Activated CD4-positive, alpha-beta T cell treated with anti-CD3 and anti-CD28 coated beads, Interleukin-2, amount 10 ng/mL, durations not matched to agents 24 days and 14 days (primary cell): ENCODE data around the gene KRTAP19-1. TPM values are rescaled to one million over a fixed set of nuclear protein-coding genes. Genes with fewer than 3 reads are reported as not detected.
"Not testable (repeated sequence)": the region's sequence is repeated elsewhere in the genome, so short reads cannot be mapped to it uniquely, and the experiment has no call there.

Source experiments
- DNase-seq: peaks from one replicate; pipeline ENCODE4 v3.0.0; 2022
- H3K27ac Mint-ChIP-seq: one replicate; pipeline ENCODE4 v1.8.0; 2022; ENCODE audit warnings: mild to moderate bottlenecking, mixed read lengths
- H3K27me3 Mint-ChIP-seq: one replicate; pipeline ENCODE4 v1.8.0; 2022; ENCODE audit warnings: mixed read lengths
- H3K36me3 Mint-ChIP-seq: one replicate; pipeline ENCODE4 v1.8.0; 2022; ENCODE audit warnings: low read depth, mild to moderate bottlenecking, mixed read lengths
- H3K4me1 Mint-ChIP-seq: one replicate; pipeline ENCODE4 v1.8.0; 2021; ENCODE audit warnings: mixed read lengths
- H3K4me3 Mint-ChIP-seq: one replicate; pipeline ENCODE4 v1.8.0; 2022; ENCODE audit warnings: mild to moderate bottlenecking, moderate library complexity, mixed read lengths
- H3K9me3 Mint-ChIP-seq: one replicate; pipeline ENCODE4 v1.8.0; 2021; ENCODE audit warnings: mixed read lengths
- intact Hi-C: fragments of 100-400 bp; cut with micrococcal nuclease; formaldehyde crosslinking; loops from one replicate; pipeline ENCODE4 v1.15.1; 2023
- total RNA-seq: library from RNA; stranded (reverse); gene quantifications from 2 replicates; pipeline ENCODE4 v1.2.3, GENCODE V29; 2022

Gene KRTAP19-1
- not detected in 2 replicates for total RNA-seq

GRCh38 chr21:30480145-30480544 lies at the start of gene KRTAP19-1:
KRTAP19-1 (minus strand) TSS chr21:30480367; CDS start chr21:30480317, 50 bp downstream.
- intact Hi-C loops: no loop called here
- Mint-ChIP-seq H3K4me3 (no peak within 1 kb of the TSS), H3K27me3 (no peaks in the 10 kb centered on the region), H3K36me3 (no peaks in the 10 kb centered on the region), H3K9me3 (peaks cover under 1% of the 10 kb centered on the region), H3K4me1 (no peaks in the 10 kb centered on the region), H3K27ac (no peak within 1 kb of the TSS)
- DNase-seq: no peak

- H3K9me3 Mint-ChIP-seq: no peaks in the 10 kb centered on the region
- H3K27ac Mint-ChIP-seq: no peak overlapping the region
- H3K4me1 Mint-ChIP-seq: no peaks in the 10 kb centered on the region
- H3K27me3 Mint-ChIP-seq: no peaks in the 10 kb centered on the region
- H3K36me3 Mint-ChIP-seq: no peaks in the 10 kb centered on the region
- no peak for DNase-seq
- intact Hi-C loops: no loop called here
- no peak overlapping the region for H3K4me3 Mint-ChIP-seq
Observed at GRCh38 chr21:30518876-30519275, 38.7 kb upstream of the KRTAP19-1 start.

- H3K4me3 Mint-ChIP-seq: no peak overlapping the region
- no peaks in the 10 kb centered on the region for H3K9me3 Mint-ChIP-seq
- H3K36me3 Mint-ChIP-seq: no peaks in the 10 kb centered on the region
- H3K4me1 Mint-ChIP-seq: no peaks in the 10 kb centered on the region
- no peak for DNase-seq
- intact Hi-C loops: no loop called here
- no peak overlapping the region for H3K27ac Mint-ChIP-seq
- no peaks in the 10 kb centered on the region for H3K27me3 Mint-ChIP-seq
Observed at GRCh38 chr21:30515681-30516080, 35.5 kb upstream of the KRTAP19-1 start.

- DNase-seq: peak; percentile 58
- H3K36me3 Mint-ChIP-seq, H3K4me3 Mint-ChIP-seq, H3K27me3 Mint-ChIP-seq, H3K9me3 Mint-ChIP-seq, H3K27ac Mint-ChIP-seq, H3K4me1 Mint-ChIP-seq: not testable (repeated sequence)
- intact Hi-C loops: loop anchor here (1.0 to 5.0 kb wide), 2 partner anchors 228 to 582 kb away; no protein-coding TSS in a partner anchor
Observed at GRCh38 chr21:30505621-30506205, 25.5 kb upstream of the KRTAP19-1 start.

DNA sequence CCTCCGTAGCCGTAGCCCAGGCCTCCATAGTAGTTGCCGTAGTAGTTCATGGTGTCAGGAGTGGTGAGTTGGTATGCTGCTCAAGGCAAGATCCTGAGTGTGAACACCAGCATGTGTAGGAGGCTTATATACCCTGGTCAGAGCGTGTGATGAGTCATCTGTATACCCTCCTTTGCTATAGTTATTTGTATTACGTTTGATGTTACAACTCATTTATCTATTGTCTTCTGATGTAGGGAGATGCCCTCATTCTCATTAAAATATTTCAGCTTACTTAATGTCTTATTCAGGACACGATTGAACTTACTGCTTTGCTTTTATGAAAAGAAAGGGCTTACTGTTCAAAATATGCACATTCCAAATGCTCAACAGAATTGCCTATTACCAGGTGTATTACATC lies 21.9 kb upstream of the KRTAP19-1 start, which contains the start of gene KRTAP19-5:
KRTAP19-5 (minus strand) TSS at position 101 of the 400 bp plus-strand sequence; CDS start at position 50, 51 bp downstream.
- no peak within 1 kb of the TSS for H3K27ac Mint-ChIP-seq
- DNase-seq: no peak
- no peak within 1 kb of the TSS for H3K4me3 Mint-ChIP-seq
- intact Hi-C loops: no loop called here
- H3K9me3 Mint-ChIP-seq: no peaks in the 10 kb centered on the region
- no peaks in the 10 kb centered on the region for H3K27me3 Mint-ChIP-seq
- H3K4me1 Mint-ChIP-seq: no peaks in the 10 kb centered on the region
- no peaks in the 10 kb centered on the region for H3K36me3 Mint-ChIP-seq

DNA sequence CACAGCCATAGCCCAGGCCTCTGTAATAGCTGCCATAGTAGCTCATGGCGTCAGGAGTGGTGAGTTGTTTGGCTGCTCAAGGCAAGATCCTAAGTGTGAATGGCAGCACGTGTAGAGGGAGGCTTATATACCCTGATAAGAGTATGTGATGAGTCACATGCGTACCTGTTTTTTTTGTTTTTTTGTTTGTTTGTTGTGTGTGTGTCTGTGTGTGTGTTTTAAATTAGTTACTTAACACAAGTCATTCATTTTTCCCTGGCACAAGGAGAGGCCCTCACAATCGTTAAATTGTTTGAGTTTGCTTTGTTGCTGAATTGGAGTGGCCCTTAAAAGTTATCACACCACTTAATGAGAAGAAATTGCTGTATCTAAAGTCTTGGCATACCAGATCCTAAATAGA lies 16.9 kb upstream of the KRTAP19-1 start, which contains the start of gene KRTAP19-4:
KRTAP19-4 (minus strand) TSS at position 101 of the 400 bp plus-strand sequence; CDS start at position 46, 55 bp downstream.
- Mint-ChIP-seq H3K36me3 (no peaks in the 10 kb centered on the region), H3K27me3 (no peaks in the 10 kb centered on the region)

DNA sequence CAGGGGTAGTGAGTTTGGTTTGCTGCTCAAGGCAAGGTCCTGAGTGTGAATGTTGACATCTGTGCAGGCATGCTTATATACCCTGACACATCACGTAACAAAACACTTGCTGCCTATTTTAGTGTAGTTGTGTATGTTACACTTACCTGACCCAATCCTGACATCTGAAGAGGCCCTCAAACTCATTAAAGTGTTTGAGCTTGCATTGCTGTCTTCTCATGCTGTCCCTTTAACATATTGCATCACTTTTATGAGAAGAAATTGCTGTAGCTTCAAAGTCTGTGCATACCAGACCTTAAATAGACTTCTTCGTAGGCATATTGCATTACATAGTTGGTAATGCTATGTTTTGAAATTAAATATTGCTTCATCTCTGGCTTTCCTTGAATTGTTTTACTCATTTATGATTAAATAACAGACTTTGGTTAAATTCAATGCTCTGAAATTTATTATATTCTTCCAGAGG lies 11.8 kb upstream of the KRTAP19-1 start, which contains the start of gene KRTAP19-3:
KRTAP19-3 (minus strand) TSS at position 51 of the 466 bp plus-strand sequence. CDS start 56 bp downstream, outside the sequence.
- Mint-ChIP-seq H3K4me1 (no peaks in the 10 kb centered on the region), H3K9me3 (peaks cover 6% of the 10 kb centered on the region), H3K36me3 (no peaks in the 10 kb centered on the region), H3K27me3 (no peaks in the 10 kb centered on the region), H3K4me3 (no peak within 1 kb of the TSS), H3K27ac (no peak within 1 kb of the TSS)
- no peak for DNase-seq
- intact Hi-C loops: no loop called here

More for the DNA sequence above, 16.9 kb upstream of the KRTAP19-1 start, which contains the start of gene KRTAP19-4:
- Mint-ChIP-seq H3K27ac (no peak within 1 kb of the TSS), H3K4me1 (no peaks in the 10 kb centered on the region), H3K4me3 (no peak within 1 kb of the TSS), H3K9me3 (no peaks in the 10 kb centered on the region)
- no peak for DNase-seq
- intact Hi-C loops: no loop called here

DNA sequence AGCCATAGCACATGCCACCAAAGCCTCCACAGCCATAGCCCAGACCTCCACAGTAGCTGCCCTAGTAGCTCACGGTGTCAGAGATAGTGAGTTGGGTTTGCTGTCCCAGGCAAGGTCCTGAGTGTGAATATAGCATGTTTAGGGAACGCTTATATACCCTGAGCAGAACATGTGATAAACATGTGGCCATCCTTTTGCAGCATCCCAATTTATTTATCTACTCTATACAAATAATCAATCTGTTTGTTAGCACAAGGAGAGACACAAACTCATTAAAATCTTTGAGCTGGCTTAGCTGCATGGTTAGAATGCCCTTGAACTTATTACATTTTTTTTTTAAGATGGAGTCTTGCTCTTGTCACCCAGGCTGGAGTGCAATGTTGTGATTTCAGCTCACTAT lies 7.2 kb upstream of the KRTAP19-1 start, which contains the start of gene KRTAP19-2:
KRTAP19-2 (minus strand) TSS at position 101 of the 400 bp plus-strand sequence; CDS start at position 13, 88 bp downstream.
- no peaks in the 10 kb centered on the region for H3K27me3 Mint-ChIP-seq
- DNase-seq: no peak
- no peak within 1 kb of the TSS for H3K4me3 Mint-ChIP-seq
- intact Hi-C loops: no loop called here
- H3K4me1 Mint-ChIP-seq: no peaks in the 10 kb centered on the region
- H3K36me3 Mint-ChIP-seq: no peaks in the 10 kb centered on the region
- H3K27ac Mint-ChIP-seq: no peak within 1 kb of the TSS
- H3K9me3 Mint-ChIP-seq: peaks cover 15% of the 10 kb centered on the region

- no peak overlapping the region for H3K27ac Mint-ChIP-seq
- no peak for DNase-seq
- peaks cover 15% of the 10 kb centered on the region for H3K9me3 Mint-ChIP-seq
- H3K4me3 Mint-ChIP-seq: no peak overlapping the region
- no peaks in the 10 kb centered on the region for H3K36me3 Mint-ChIP-seq
- no peaks in the 10 kb centered on the region for H3K4me1 Mint-ChIP-seq
- intact Hi-C loops: no loop called here
- H3K27me3 Mint-ChIP-seq: no peaks in the 10 kb centered on the region
Observed at GRCh38 chr21:30486180-30486579, 6.0 kb upstream of the KRTAP19-1 start.

DNA sequence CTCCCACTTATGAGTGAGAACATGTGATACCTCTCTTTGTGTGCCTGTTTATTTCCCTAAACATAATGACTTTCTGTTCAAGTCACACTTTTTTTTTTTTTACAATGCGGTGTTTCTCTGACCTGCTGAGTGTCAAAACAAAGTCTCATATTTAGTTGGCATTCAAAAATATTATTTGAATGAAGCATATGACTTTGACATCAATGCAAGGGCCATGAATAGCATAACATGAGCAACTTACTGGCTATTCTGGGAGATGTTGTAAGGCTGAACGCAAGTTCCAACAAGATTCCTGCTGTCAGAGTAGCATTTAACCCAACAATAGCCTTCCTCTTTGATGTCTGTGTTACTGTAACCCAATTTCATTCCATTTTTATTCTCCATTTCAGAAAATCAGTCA lies 2.0 kb upstream of the KRTAP19-1 start:
- no peaks in the 10 kb centered on the region for H3K27me3 Mint-ChIP-seq
- H3K36me3 Mint-ChIP-seq: no peaks in the 10 kb centered on the region

DNA sequence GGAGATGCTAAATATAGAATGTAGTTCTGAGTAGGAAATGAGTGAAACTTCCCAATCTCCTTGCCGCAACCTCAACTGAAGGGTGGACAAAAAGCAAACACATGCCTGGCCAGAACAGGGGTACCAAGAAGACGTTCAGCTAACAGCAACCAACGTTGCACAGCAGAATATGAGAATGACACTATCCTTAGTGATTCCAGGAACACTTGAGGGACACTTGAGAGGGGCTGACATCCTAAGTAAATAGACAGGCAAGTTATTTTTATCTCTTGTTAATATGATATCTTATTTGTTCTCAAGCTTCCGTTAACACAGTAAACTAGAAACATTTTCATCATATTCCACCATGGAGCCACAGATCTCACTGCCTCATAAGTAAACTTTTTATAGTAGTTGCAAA lies 908 bp downstream of the KRTAP19-1 start:
- H3K27me3 Mint-ChIP-seq: no peaks in the 10 kb centered on the region
- intact Hi-C loops: no loop called here
- H3K4me1 Mint-ChIP-seq: no peaks in the 10 kb centered on the region
- DNase-seq: no peak
- no peaks in the 10 kb centered on the region for H3K36me3 Mint-ChIP-seq
- H3K27ac Mint-ChIP-seq: no peak overlapping the region
- H3K4me3 Mint-ChIP-seq: no peak overlapping the region
- no peaks in the 10 kb centered on the region for H3K9me3 Mint-ChIP-seq

More for the DNA sequence above, 2.0 kb upstream of the KRTAP19-1 start:
- Mint-ChIP-seq H3K9me3 (peaks cover 10% of the 10 kb centered on the region), H3K4me3 (no peak overlapping the region), H3K27ac (no peak overlapping the region), H3K4me1 (no peaks in the 10 kb centered on the region)
- no peak for DNase-seq
- intact Hi-C loops: no loop called here

DNA sequence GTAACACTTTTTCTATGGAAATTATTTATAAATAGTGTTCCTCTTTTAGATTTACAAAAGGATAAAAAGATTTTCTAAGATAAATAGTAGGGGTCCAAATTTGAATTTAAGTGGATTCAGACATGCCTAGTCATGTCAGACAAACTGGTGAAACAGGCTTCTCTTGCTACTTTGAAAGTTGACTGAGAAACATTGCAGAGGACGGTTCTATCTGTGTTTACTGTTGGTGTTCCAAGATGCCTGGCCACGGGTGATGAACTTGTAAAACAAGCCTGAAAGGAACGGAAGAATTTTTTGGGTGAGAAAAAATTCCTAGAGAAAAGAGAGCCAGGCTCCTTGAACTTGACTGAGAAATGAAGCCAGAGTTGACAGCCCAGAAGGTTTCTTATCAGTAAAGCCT lies 2.2 kb downstream of the KRTAP19-1 start:
- DNase-seq: no peak
- Mint-ChIP-seq H3K4me3 (no peak overlapping the region), H3K27ac (no peak overlapping the region), H3K4me1 (no peaks in the 10 kb centered on the region), H3K36me3 (no peaks in the 10 kb centered on the region), H3K27me3 (no peaks in the 10 kb centered on the region), H3K9me3 (no peaks in the 10 kb centered on the region)
- intact Hi-C loops: no loop called here

GRCh38 chr21:30468900-30469714 lies 11.1 kb downstream of the KRTAP19-1 start:
- Mint-ChIP-seq H3K27ac (no peak overlapping the region), H3K4me1 (no peaks in the 10 kb centered on the region), H3K27me3 (no peaks in the 10 kb centered on the region), H3K36me3 (no peaks in the 10 kb centered on the region), H3K4me3 (no peak overlapping the region), H3K9me3 (no peaks in the 10 kb centered on the region)
- intact Hi-C loops: no loop called here
- DNase-seq: no peak

- no peaks in the 10 kb centered on the region for H3K4me1 Mint-ChIP-seq
- no peak for DNase-seq
- H3K9me3 Mint-ChIP-seq: no peaks in the 10 kb centered on the region
- intact Hi-C loops: no loop called here
- H3K36me3 Mint-ChIP-seq: no peaks in the 10 kb centered on the region
- H3K4me3 Mint-ChIP-seq: no peak overlapping the region
- H3K27me3 Mint-ChIP-seq: no peaks in the 10 kb centered on the region
- H3K27ac Mint-ChIP-seq: no peak overlapping the region
Observed at GRCh38 chr21:30463713-30464112, 16.5 kb downstream of the KRTAP19-1 start.
